GM18870 (cell line): Measurements from ENCODE around the gene RBM39.
"Not testable (repeated sequence)": the region's sequence is repeated elsewhere in the genome, so short reads cannot be mapped to it uniquely, and the experiment has no call there.

ENCODE experiments used
- ATAC-seq: cut with Tn5 transposase; IDR thresholded peaks from one replicate; pipeline ENCODE4 v1.9.1; 2021; ENCODE audit warnings: moderate library complexity; ENCODE audit not compliant: unreplicated experiment

The RBM39 gene

DNA sequence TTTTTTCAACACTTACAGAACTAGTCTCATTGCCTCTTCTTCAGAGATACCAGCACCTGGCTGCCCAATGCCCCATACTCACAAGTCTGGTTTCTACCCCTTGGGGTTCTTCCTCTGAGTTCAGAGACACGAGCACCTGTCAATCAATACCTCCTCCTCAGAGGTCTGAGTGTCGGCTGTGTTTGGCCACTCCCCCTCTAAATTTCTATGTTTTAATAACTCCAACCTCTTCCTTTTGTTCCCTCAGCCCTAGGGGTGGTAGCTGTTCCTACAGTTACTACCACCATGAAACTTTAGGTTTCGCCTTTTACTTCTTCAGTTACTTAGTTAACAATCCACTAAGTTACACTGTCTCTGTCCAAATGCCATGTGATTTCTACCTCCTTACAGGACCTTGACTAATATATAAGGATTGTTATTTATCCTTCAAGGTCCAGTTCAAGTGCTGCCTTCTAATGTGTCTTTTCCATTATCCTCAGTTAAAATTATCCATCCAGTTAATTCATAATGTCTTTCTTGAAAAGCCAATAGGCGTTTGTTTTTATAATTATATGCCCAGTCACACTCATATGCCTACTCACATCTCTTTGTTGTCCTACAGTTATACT is 15.1 kb upstream of the RBM39 start:
- ATAC-seq = no peak

DNA sequence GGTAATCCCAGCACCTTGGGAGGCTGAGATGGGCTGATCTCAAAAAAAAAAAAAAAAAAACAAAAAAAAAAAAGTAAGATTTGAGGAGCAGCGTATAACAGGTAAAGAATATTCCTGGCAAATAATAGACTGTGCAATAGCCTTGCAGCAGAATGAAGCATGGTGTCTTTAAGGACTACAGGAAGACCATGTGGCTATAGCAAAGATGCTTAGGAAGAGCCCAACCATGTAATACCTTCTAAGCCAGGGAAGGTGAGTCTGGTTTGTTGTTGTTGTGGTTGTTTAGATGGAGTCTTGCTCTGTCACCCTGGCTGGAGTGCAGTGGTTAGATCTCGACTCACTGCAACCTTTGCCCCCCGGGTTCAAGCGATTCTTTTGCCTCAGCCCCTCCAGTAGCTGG is 14.3 kb upstream of the RBM39 start:
- ATAC-seq = no peak

DNA sequence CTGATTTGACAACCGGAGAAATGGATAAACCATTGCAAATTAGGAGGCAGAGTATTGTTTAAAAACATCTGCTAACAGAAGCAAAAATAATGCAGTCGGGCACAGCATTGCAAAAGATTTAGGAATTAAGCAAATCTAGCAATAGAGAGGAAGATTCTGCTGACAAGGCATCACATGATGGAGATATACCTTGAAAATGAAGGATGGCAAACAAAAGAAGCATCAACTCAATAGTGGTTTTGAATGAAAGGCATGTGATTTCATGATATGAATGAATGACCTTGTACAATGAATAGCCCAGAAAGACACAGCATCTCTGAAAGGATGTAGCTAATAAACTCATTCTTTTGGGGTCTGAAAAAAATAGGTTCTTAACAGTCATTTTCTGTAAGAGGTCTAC is 8.6 kb upstream of the RBM39 start:
- no peak for ATAC-seq

DNA sequence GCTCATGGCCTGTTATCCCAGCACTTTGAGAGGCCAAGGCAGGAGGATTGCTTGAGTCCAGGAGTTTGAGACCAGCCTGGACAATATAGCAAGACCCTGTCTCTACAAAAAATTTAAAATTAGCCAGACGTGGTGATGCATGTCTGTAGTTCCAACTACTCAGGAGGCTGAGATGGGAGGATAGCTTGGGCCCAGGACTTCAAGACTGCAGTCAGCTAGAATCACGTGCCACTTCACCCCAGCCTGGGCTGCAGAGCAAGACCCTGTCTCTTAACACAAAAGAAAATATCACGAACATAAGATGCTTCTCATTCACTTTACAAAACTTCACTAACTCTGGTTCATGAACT is 2.4 kb upstream of the RBM39 start:
- ATAC-seq = not testable (repeated sequence)

DNA sequence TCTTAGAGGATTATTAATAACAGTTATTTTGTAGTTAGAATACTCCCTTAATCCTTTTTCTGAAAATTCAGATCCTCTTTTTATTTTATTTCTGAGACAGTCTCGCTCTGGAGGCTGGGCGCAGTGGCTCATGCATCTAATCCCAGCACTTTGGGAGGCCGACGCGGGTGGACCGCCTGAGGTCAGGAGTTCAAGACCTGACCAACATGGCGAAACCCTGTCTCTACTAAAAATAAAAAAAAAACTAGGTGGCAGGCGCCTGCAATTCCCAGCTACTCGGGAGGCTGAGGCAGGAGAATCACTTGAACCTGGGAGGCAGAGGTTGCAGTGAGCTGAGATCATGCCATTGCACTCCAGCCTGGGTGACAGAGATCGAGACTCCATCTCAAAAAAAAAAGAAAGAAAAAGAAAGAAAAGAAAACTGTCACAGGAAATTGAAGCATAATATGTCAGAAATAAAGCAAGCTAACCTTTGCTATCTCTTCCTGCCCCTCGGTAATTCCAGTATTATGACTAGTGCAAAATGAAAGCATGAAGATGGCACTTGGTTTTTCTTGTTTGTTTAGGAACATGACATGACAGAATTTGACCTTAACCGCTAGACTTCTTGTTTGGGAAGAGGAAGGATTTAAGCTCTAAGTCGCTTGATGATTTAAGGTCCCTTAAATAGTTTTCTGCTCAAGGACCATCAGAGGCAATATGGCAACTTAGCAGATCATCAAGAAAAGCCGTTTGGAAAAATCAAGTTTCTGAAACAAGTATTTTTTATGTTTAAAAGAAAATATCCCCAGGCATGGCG is 1.8 kb upstream of the RBM39 start:
- no peak for ATAC-seq

DNA sequence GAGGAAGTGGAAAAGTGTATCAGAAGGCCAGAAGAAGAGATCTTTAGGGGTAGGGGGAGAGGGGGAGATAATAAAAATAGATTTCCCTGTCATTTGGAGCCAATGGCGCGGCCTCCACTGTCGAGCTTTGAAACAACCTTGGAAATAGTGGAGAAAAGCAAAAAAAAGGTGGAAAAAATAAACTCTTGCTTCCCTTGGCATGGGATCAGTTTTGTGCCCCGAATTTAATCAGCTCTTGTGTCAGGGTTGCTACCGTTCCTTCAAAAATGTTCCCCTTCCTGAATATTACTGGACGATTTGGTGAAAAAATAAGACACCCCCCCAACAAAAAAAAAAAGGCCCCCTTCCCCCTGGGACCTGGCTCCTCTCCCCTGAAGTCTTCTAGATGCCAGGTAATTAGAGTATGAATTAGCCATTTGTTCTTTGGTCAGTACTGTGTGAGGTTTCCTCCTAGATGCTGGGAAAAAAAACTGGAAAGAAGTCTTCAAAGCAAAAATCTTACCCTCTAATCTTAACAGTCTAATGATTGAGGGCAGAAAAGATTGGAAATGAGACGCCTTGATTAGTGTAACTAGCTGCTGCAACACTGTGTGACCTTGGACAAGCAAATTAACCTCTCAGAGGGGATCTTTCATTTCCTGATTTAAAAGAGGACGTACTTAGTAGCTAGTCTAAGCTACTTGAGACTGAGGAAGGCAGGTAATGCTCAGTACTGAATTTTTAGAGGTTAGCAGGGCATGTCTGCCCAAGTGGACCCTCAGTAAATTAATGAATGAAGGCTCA is 872 bp upstream of the RBM39 start:
- no peak for ATAC-seq

DNA sequence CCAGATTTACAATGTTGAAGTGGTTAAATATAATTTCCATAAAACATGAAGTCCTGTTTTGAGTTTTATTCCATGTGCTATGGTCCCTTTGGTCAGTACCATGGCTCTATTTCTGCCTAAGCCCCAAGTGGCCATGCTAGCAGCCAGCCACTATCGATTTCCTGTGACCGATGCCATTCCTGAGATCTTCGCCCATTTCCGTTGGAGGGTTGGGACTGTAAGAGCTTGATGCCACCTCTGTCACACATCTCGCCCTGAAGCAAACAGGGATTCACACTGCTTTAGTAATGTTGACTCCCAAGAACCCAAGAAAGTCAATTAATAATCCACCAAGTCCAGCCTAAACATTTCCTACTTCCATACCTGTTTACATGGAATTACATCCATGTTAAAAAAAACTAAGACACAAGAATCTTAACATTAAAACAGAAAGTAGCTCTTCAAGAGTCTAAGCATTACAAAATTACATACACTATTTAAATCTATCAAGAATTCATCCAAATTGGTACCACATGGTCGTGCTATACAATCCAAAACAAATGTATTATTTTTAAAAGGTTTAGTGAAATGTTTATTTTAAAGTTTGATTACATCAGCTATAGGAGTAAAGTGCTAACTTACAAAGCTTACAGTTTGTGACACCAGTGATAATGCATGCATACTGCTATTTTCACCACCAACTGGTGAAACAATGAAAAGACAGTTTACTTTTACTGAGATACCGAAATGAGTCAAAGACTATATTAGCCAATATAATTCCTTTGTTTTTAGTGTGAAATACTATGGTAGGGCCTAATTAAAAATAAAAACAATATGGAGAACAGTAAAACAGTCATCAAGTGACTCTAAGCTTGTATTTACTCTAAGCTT is 2.5 kb downstream of the RBM39 start:
- no peak for ATAC-seq

DNA sequence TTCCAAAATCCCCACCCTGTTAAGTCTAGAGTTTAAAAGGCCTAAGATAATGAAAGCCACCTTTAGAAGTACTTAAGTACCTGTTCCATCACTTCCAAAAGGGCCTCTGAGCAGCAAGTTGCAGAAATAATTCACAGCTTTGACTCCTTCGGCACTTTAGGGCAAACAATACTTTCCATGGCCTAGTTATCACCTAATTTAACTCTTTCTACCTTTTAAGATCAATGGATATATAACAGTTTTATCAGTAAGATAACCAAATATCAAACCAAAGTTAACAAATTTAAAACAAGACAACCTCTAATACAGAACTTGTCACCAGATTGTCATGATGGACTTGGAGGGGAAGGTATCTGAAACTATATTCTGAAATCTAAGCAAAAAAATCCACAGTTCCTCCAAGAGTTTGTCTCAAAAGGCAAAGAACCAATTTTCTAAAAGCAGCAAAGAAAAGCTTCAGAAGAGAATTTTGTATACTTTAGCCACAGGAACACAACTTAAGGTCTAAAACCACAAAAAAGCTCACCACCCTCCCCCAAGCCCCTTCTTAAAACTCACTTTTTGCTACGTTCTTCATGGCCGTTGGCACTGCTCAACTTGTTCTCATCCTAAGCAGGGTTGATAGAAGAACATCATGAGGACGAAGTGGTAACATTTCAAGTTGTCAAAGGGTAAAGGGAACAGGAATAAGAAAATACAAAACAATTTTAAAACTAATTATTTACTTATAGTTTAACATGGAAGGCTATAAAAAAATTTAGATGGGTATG is 3.5 kb downstream of the RBM39 start:
- no peak for ATAC-seq

DNA sequence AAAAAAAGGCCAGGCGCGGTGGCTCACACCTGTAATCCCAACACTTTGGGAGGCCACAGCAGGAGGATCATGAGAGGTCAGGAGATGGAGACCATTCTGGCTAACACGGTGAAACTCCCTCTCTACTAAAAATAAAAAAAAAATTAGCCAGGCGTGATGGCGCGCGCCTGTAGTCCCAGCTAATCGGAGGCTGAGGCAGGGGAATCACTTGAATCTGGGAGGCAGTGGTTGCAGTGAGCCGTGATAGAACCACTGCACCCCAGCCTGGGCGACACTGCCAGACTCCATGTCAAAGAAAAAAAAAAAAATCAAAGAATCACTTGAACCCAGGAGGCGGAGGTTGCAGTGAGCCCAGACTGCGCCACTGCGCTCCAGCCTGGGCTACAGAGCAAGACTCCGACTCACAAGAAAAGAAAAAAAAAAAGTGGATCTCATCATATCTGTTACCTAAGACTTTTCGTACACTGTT is 4.2 kb downstream of the RBM39 start:
- no peak for ATAC-seq

DNA sequence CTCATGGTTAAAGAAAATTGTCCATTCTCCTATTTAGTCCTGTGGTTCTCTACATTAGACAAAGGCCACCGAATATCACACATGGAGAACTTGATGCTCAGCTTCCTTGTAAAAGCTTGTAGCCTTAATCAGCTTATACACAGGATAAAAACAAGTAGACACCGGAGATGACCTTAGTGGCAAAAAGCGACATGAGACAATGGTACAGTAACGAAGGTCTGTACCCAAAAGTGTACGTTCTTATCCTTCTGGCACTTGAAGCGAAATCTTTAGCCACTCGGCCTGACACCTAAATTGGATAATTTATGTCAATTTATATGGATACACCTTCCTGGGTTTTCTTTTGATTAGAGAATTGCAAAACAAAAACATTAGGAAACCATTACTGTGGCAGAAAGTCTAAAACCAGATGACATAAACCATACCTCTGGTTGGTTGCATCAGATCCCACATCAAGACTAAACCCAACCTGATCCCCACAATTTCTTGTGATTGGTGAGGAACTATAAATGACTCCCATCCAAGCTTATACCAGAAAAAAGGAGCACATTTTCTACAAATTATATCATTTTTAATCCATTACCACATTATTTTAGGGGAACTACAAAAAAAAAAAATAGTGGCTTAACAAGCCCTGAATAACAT is 6.1 kb downstream of the RBM39 start:
- ATAC-seq = no peak

DNA sequence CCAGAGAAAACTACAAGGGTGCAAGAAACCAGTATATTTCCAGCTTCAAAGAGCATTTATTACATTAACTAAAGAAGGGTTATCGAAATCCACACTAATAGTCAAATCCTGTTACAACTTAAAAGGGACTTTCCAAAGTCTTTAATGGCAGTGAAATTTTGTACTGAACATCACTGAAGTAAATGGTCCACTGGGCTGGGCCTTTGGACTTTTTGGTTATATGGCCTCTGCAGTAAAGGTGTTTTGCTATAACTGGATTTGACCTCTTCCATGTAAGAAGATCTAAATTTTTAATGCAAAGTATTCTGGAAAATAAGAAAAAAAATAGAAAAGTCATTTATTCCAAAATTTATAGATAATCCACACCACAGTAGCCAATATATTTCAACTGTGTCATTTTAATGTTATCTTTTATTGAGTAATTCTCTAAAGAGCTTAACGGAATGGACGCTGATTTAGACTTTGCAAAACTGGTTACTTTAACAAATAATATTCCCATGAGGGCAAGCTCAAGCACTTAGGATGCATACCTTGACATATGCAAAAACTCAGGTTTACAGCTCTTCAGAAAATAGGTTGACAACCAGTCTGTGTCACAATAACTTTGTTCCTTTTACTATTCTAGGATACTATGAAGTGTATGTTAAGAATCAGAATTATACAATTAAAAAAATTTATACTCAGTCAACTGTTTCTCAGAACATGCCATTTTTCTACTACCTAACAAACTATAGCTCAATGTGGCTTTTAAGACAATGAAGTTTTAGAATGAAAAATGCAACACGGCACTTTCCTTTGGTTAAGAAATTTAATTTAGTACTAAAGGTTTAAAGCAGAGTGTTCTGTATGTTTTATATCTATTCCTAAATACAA is 7.0 kb downstream of the RBM39 start:
- ATAC-seq = no peak

DNA sequence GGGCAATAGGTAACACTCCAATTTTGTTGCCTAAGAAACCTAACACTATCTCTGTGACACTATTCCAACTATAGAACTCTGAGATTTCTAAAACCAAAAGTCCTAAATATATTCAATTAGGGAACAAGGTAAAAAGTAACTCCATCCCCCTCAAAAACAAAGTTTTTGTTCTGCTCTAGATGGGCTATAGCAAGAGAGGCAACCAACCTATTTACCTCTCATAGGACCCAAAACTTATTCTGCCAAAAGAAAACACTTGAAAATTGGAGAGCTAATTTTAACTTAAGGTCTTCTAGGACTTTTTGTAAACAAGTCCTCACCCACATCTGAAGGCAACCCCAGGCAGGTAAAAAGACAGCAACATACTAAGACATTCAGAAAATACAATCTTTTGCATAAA is 7.7 kb downstream of the RBM39 start:
- ATAC-seq = no peak

DNA sequence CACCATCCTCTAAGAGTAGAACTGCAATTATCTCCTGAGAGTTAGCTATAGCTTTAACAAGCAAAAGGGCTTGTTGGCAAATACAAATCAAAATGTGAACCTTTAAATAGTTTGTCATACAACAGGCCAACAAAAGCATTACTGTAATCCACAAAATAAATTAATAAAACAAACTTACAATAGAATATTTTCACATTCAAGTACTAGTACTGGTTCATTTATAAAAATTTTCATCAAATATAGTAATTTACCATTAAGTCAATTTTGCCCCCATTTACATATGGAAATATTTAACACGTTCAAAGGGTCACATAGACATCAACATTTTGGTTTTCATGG is 9.4 kb downstream of the RBM39 start:
- ATAC-seq = no peak

DNA sequence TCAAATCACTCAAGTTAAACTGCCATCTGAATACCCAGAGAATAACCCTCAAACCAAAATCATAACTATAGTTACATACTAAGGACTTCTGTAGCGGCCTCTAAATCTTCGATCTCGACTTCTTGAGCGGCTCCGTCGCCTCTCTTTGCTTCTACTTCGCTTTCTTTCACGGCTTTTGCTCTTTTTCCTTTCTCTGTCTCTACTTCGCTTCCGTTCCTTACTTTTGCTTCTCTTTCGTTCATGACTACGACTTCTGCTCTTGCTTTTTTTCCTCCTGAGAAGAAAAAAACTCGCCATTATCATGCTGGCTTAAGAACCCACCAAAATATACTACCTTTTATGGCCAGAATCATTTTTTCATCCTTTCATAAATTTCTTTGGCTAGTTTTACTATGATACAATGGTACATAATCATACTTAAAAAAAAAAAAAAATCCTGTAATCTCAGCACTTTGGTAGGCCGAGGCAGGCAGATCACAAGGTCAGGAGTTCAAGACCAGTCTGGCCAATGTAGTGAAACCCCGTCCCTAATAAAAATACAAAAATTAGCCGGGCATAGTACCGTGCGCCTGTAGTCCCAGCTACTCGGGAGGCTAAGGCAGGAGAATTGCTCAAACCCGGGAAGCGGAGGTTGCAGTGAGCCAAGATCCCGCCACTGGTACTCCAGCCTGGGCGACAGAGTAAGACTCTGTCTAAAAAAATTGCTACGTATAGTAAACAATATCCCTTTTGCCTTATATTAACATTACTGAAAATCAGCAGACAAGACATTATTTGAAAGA is 10.0 kb downstream of the RBM39 start:
- ATAC-seq = no peak

DNA sequence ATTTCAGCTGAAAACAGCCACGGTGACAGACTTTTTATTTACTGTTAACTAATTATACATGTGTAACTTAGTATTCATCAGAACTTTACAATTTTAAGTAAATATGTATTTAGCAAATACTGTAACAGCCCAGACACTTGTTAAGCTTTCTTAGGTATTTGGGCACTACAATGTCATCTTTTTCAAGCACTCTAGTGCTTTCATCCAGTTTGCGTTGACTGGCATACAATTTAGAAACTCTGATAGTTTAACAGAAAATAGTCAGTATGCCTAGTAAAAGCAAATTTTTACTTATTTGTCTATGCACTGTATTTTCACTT is 10.6 kb downstream of the RBM39 start:
- no peak for ATAC-seq

DNA sequence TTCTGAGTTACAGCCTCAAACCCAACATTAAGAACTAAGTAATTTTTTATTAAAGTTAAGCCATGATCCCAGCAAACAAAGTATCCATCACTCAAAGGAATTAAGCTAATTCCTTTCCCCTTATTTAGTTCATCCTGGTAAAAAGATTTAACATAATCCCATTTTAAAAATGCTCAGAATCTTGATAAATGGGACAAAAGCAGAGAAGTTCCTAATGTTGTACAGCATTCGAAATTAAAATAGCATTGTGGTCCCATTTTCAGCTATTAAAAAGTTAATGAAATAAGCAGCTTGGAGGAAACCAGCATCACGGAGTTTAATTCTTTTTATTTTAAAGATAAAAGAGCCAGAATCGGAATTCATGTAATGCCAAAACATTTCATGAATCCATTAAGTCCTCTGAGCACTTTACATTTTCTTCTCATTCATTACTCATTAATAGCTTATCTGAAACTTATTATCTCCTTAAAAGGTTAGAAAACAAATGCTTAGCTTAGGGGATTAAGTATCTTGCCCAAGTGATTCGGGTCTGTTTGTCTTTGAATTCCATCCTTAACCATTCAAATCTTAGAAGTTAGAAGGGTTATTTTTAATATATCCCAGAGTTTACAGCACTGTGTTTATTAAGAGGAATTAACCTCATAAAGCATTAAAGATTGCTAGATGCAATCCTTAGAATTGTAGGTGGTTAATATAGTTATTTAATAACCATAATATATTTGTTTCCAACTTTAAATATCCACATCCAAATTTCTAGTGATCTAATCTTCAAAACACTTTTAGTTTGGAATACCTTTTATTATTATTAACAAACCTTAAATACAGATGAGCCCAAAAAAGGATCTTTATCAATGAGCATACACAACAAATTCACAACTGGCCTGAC is 11.2 kb downstream of the RBM39 start:
- no peak for ATAC-seq

DNA sequence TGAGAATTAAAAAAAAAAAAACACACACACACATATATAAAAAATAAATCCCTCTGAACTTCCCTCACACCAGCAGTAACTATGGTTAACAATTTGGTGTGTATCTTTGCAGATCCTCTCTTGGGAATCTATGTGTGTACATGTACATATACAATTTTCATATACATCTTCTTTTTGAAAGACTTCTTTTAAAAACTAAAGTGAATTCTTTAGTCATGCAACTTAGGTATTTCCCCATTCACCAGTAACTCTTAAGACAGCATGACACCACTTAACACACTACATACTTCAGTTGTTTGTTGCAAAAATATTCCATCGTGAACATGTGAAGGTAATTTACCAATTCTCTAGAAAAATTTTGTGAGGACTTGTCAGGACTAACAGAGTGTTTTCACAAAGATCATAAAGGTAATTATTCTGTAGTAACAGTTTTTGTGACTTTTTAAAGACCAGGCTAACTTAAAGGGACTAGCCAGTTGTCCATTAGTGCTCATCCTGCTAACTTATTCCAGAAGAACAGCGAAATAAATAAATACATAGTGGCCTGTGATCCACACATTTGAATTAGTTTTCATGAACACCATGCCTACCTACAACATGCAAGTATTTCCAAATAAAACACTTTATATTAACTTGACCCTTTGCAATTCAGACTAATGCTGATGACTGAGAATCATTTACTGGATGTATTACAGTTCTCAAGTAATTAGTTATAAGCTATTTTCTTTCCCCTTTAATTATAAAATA is 12.1 kb downstream of the RBM39 start:
- ATAC-seq = no peak
